Measurements from ENCODE around the gene ADGRB3.

- TF ChIP-seq GATA3 (IDR thresholded peaks at IDR 0.05; ENCODE audit: low read depth, low read length) (no peak), GATA2 (IDR thresholded peaks at IDR 0.05; ENCODE audit: low read depth, low read length) (no peak)
Observed at GRCh38 chr6:69422020-69422419, 786.9 kb downstream of the ADGRB3 start.

Measured in SH-SY5Y (cell line).